Osteoblast (primary cell): ENCODE measurements around the gene SEC61A2. TPM values are rescaled to one million over a fixed set of nuclear protein-coding genes. Genes with fewer than 3 reads are reported as not detected.

Experiments
- DNase-seq: peaks from one replicate; pipeline ENCODE4 v3.0.0; 2011; ENCODE audit warnings: low spot score, mixed read lengths; ENCODE audit not compliant: insufficient read length; ENCODE audit errors: missing footprints
- H2AFZ ChIP-seq: 2 replicates; pipeline ENCODE4 v1.6.0; 2011; ENCODE audit warnings: mild to moderate bottlenecking, low read length
- H3K27ac ChIP-seq: 2 replicates; pipeline ENCODE4 v1.5.1; 2011; ENCODE audit warnings: mild to moderate bottlenecking, low read depth, low read length, moderate library complexity
- H3K27me3 ChIP-seq: 2 replicates; pipeline ENCODE4 v1.6.0; 2012; ENCODE audit warnings: mild to moderate bottlenecking, control low read depth, inconsistent platforms, low read length, moderate library complexity; ENCODE audit not compliant: insufficient read depth
- H3K36me3 ChIP-seq: 2 replicates; pipeline ENCODE4 v1.5.1; 2011; ENCODE audit warnings: mild to moderate bottlenecking, low read length, control low read depth, moderate library complexity; ENCODE audit not compliant: insufficient read depth
- H3K4me1 ChIP-seq: 2 replicates; pipeline ENCODE4 v1.5.1; 2011; ENCODE audit warnings: mild to moderate bottlenecking, low read length, control low read depth, moderate library complexity; ENCODE audit not compliant: insufficient read depth
- H3K4me2 ChIP-seq: 2 replicates; pipeline ENCODE4 v1.6.0; 2011; ENCODE audit warnings: mild to moderate bottlenecking, low read length; ENCODE audit not compliant: insufficient read depth
- H3K4me3 ChIP-seq: fragments of 200-600 bp; sonication (generic); 3 replicates; pipeline ENCODE4 v1.5.1; 2012; ENCODE audit warnings: mild to moderate bottlenecking, low read length, inconsistent platforms; ENCODE audit not compliant: insufficient read depth
- H3K79me2 ChIP-seq: 2 replicates; pipeline ENCODE4 v1.6.0; 2012; ENCODE audit warnings: mild to moderate bottlenecking, low read length, control low read depth, inconsistent platforms; ENCODE audit not compliant: insufficient read depth
- H3K9me3 ChIP-seq: 2 replicates; pipeline ENCODE4 v1.5.1; 2011; ENCODE audit warnings: low read depth, low read length, control low read depth
- H4K20me1 ChIP-seq: 2 replicates; pipeline ENCODE4 v1.6.0; 2012; ENCODE audit warnings: mild to moderate bottlenecking, low read length, control low read depth; ENCODE audit not compliant: insufficient read depth
- small RNA-seq: library from RNA; depleted of rRNA; stranded (forward); fragments of <200 nt; gene quantifications from one replicate; pipeline ENCODE3, GENCODE V24; 2012
- total RNA-seq: library from RNA; depleted of rRNA; stranded (reverse); fragments of >200 nt; gene quantifications from 2 replicates; pipeline ENCODE4 v1.2.3, GENCODE V29; 2012
- TF ChIP-seq, protein P1 (sequence below): IDR thresholded peaks from 2 replicates; pipeline ENCODE4 v1.5.1; 2011; ENCODE audit warnings: mild to moderate bottlenecking, low read depth, low read length, moderate library complexity; ENCODE audit errors: extremely low read depth

SEC61A2 gene
- total RNA-seq, 1 donor = 9.4 TPM

- no peaks in the 10 kb centered on the region for H3K27me3 ChIP-seq
- H3K27ac ChIP-seq = peak overlapping the region; percentile 60
- H3K4me1 ChIP-seq = peaks cover 6% of the 10 kb centered on the region
- no peaks in the 10 kb centered on the region for H3K9me3 ChIP-seq
- TF ChIP-seq, protein P1, sequence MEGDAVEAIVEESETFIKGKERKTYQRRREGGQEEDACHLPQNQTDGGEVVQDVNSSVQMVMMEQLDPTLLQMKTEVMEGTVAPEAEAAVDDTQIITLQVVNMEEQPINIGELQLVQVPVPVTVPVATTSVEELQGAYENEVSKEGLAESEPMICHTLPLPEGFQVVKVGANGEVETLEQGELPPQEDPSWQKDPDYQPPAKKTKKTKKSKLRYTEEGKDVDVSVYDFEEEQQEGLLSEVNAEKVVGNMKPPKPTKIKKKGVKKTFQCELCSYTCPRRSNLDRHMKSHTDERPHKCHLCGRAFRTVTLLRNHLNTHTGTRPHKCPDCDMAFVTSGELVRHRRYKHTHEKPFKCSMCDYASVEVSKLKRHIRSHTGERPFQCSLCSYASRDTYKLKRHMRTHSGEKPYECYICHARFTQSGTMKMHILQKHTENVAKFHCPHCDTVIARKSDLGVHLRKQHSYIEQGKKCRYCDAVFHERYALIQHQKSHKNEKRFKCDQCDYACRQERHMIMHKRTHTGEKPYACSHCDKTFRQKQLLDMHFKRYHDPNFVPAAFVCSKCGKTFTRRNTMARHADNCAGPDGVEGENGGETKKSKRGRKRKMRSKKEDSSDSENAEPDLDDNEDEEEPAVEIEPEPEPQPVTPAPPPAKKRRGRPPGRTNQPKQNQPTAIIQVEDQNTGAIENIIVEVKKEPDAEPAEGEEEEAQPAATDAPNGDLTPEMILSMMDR = no peak
- H3K4me3 ChIP-seq = no peak overlapping the region
- no peaks in the 10 kb centered on the region for H4K20me1 ChIP-seq
- peak overlapping the region; percentile 81 for H3K4me2 ChIP-seq
- H3K79me2 ChIP-seq = peaks cover 7% of the 10 kb centered on the region
- peak overlapping the region; percentile 75 for H2AFZ ChIP-seq
- DNase-seq = no peak
- H3K36me3 ChIP-seq = peaks cover 48% of the 10 kb centered on the region
Observed at GRCh38 chr10:12214093-12214492, 84.6 kb downstream of the SEC61A2 start.

GRCh38 chr10:12214763-12215218 is 85.3 kb downstream of the SEC61A2 start:
- no peaks in the 10 kb centered on the region for H3K27me3 ChIP-seq
- TF ChIP-seq, protein P1 = peak; percentile 83
- peak overlapping the region; percentile 60 for H3K27ac ChIP-seq
- H4K20me1 ChIP-seq = no peaks in the 10 kb centered on the region
- peak overlapping the region; percentile 49 for H3K4me3 ChIP-seq
- peaks cover 9% of the 10 kb centered on the region for H3K79me2 ChIP-seq
- peaks cover 49% of the 10 kb centered on the region for H3K36me3 ChIP-seq
- H3K4me1 ChIP-seq = peaks cover 6% of the 10 kb centered on the region
- no peak for DNase-seq
- H2AFZ ChIP-seq = peak overlapping the region; percentile 75
- H3K4me2 ChIP-seq = peak overlapping the region; percentile 81
- no peaks in the 10 kb centered on the region for H3K9me3 ChIP-seq

Small RNA genes within 50 kb of the gene (small RNA-seq; reads per million reads assigned to genes)
- gene MIR548AK (not detected), gene RNU6-88P (not detected)

Other genes starting within 250 kb of the SEC61A2 start
- 15.0 and 15.9 TPM in 2 replicates for gene UPF2, start 86.9 kb upstream of the SEC61A2 start, total RNA-seq
- gene DHTKD1, start 60.7 kb upstream of the SEC61A2 start, total RNA-seq = 24.5 and 29.3 TPM in 2 replicates
- 51.0 and 65.7 TPM in 2 replicates for gene NUDT5, start 66.2 kb downstream of the SEC61A2 start, total RNA-seq
- 86.9 and 96.9 TPM in 2 replicates for gene CDC123, start 66.5 kb downstream of the SEC61A2 start, total RNA-seq
- 10.6 and 11.2 TPM in 2 replicates for gene CAMK1D, start 219.9 kb downstream of the SEC61A2 start, total RNA-seq